HG03159 (cell line): Measurements from ENCODE around the gene POLN.

Experiments used
- ATAC-seq: cut with Tn5 transposase; IDR thresholded peaks from one replicate; pipeline ENCODE4 v1.9.1; 2021; ENCODE audit warnings: mild to moderate bottlenecking, moderate library complexity; ENCODE audit not compliant: unreplicated experiment

Gene POLN

GRCh38 chr4:2062808-2063524 is 179.0 kb downstream of the POLN start:
- no peak for ATAC-seq

GRCh38 chr4:2062168-2062807 is 179.6 kb downstream of the POLN start:
- no peak for ATAC-seq

DNA sequence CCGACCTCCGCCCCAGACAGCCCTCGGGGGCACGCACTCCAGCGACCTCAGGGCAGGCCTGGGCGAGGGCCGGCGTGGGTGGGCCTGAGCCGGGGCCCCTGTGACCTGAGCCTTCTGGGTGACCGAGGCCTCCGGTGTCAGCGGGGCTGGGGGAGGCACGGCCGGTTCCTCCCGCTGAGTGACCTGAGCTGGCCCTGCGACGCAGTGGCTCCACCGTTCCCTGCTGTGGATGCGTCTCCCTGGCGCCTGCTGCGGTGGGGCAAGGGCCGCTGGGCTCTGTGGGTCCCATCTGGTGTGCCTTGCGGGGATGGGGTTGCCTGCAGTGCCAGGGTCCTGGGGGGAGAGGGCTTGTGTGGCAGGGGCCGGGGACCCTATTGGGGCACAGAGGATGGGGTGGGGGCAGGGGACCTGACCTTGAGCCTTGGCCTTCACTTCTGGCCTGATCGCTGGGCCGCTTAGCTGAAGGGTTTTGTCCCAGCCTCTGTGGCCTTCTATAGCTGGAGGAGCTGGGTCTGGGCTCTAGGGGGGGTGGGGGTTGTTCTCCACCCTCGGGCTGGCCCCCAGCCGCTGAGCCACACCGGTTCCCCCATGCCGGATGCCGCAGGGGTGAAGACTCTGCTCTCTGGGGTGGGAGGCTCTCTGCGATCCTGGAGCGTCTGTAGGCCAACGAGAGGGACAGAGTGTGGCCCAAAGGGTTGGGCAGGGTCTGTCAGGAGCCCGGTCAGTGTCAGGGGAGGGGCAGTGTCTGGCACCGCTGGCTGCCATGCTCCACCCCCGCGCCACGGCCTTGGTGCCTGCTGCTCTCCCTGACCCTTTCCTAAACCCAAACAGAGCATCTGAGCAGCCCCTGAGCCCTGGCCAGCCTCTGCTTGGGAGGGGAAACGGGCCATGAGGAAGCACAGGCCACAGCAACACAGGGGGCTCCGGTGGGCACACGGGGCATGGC is 180.5 kb downstream of the POLN start:
- ATAC-seq = no peak

GRCh38 chr4:2060611-2061185 is 181.2 kb downstream of the POLN start:
- ATAC-seq = no peak

GRCh38 chr4:2059726-2060602 is 182.0 kb downstream of the POLN start:
- ATAC-seq = no peak

- no peak for ATAC-seq
Measured at GRCh38 chr4:2059046-2059725, 182.7 kb downstream of the POLN start, which contains the start of gene NAT8L. Gene NAT8L, plus strand, starts transcription at chr4:2059327. Its CDS starts 185 bp downstream, at chr4:2059512.

DNA sequence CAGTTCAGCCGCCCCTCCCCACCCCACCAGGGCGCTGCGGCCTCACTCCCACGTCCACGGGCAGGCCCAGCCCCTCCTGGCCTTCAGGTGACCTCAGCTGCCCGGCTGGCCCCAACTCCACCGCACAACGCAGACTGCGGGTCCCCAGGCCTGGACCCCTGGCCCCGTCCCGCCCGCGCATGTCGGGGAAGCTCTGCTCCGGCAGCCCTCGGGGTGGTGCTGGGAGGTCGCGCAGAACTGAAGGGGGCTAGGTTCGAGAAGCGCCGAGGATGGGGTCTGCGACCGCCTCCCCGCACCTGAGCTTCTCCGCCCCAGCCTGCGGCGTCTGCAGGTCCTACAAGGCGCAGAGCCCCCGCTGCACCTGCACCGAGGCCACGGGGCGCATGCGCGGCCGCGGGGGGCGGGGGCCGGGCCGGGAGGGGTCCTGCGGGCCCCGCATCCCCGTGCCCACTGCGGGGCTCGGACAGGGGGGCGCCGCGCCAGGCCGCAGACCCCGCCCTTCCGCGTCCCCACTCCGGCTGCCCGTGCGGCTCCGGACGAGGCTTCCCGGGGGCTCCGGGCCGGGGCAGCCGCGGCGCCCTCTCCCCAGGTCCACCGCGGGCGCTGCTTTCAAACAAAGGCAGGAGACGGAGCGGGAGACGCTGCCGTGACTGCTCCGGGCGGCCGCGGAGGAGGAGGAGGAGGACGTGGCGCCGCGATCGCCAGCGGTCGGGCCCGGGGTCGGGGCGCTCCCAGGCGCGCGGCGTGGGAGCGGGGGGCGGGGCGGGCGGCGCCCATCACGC is 183.5 kb downstream of the POLN start:
- no peak for ATAC-seq

DNA sequence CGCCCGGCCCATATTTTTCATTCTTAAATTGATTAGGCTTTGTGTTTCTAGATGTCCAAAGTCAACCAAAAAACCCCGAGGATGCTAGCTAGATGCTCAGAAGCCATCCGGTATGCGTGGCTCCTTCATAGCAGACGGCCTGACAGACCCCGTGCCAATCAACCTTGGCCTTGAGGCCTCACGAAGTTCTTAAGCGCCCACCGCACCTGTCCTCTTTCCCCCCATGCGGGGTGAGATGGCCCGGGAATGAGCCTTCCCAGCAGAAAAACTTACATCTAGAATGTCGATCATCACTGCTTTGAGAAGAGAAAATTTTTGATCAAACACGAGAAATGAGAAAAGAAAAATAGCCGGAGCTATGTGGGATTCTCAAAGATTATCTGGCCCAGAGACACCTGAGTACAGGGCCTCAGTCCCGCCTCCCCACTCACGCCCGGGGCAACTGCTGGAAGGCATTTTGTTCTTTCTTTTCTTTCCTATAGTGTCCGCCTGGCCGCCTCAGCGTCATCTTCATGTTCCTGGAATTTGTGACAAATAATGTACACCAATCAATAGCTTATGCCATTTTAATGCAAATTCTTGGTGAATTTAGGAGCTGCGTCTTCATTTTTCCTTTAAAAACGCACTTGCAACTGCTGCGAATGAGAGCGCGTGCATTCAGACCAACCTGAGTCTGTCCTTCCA is 184.4 kb downstream of the POLN start:
- no peak for ATAC-seq

- no peak for ATAC-seq
Measured at GRCh38 chr4:2054217-2054616, 187.7 kb downstream of the POLN start.

- ATAC-seq = no peak
Measured at GRCh38 chr4:2051086-2051485, 190.8 kb downstream of the POLN start.

GRCh38 chr4:2049811-2050210 is 192.1 kb downstream of the POLN start:
- no peak for ATAC-seq

GRCh38 chr4:2049381-2049780 is 192.5 kb downstream of the POLN start:
- no peak for ATAC-seq

- no peak for ATAC-seq
Measured at GRCh38 chr4:2048831-2049230, 193.1 kb downstream of the POLN start.

DNA sequence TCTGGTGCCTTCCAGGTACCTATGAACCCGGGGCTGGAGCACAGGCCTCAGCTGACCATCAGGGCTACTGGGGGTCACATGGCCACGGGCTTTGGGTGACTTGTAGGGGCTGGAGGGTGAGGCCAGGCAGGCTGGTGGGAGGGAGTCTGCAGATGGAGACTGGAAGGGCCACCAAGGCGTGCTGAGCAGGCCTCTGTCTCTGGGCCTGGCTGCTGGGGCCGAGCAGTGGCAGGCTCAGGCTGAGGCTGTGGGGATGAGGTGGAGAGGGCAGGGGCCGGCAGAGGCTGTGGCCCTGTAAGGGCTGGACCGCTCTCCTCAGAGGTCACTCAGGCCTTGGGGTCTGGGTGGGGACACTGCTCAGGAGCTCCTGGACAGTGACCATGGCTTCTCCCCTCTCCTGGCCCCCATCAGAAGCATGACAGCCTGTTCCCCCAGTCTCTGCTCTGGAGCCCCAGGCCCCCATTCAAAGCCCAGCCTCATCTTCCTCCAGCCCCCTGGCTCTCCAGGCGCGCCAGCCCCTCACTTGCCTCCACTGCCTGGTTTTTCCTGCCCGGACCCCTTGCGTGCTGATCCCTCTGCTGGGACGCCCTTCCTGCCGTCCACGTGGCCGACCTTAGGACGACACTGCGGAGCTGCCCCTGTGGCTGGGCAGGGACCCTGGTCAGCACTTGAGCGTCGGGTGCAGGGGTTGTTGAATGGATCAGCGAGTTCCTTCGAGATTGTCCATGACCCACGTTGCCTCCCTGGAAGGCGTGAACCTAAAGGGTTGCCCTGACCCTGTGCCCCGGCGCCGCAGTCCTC is 193.9 kb downstream of the POLN start:
- ATAC-seq = no peak

GRCh38 chr4:2047031-2047660 is 194.8 kb downstream of the POLN start:
- no peak for ATAC-seq

GRCh38 chr4:2046031-2046961 is 195.6 kb downstream of the POLN start:
- ATAC-seq = no peak
